GM19351 (cell line): Measurements from ENCODE around the gene FAM78A.
A peak's percentile ranks its signal among the peaks of the same experiment; 100 is the strongest.
"Not testable (repeated sequence)": the region's sequence is repeated elsewhere in the genome, so short reads cannot be mapped to it uniquely, and the experiment has no call there.

ENCODE experiments used
- ATAC-seq: cut with Tn5 transposase; IDR thresholded peaks from one replicate; pipeline ENCODE4 v1.9.1; 2021; ENCODE audit warnings: mild to moderate bottlenecking, moderate library complexity; ENCODE audit not compliant: unreplicated experiment

Gene FAM78A

DNA sequence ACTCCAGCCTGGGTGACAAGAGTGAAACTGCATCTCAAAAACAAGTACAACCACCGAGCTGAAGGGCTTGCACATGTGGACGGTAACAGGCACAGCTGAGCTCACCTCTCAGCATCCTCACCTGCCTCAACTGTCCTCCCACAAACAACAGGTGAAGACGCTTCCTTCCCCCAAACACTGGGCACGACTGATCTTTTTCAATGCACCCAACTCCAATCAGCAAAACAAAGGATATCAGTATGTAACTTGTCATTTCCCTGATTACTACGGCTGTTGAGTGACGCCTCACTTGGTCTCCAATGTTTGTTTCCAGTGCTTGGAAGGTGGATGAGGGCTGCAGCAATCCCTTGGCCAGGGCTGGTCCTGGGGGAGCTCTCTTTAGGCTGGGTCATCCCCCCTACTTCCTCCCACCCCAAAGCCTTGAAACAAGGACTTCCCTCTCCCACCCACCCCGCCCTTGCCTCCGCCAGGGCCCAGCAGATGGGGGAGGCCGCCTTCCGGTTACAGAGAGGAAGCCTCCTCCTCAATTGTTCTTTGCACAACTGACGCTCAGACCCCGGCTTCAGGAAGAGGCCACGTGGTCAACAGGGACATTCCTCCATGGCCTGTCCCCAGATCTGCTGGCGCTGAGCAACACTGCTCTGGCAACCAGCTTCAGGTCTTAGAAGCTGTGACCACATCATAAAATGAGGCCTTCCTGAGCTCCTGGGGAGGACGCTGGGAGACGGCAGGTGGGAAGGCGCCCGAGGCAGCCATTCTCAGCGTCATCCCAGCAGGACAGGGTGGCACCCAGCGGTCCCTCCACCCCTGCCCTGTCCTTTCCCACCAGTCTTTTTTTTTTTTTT, 5.9 kb downstream of the FAM78A start:
- no peak for ATAC-seq

- ATAC-seq: no peak
Observed at GRCh38 chr9:131266266-131267229, 9.8 kb downstream of the FAM78A start.

GRCh38 chr9:131264231-131264630, 12.1 kb downstream of the FAM78A start:
- no peak for ATAC-seq

DNA sequence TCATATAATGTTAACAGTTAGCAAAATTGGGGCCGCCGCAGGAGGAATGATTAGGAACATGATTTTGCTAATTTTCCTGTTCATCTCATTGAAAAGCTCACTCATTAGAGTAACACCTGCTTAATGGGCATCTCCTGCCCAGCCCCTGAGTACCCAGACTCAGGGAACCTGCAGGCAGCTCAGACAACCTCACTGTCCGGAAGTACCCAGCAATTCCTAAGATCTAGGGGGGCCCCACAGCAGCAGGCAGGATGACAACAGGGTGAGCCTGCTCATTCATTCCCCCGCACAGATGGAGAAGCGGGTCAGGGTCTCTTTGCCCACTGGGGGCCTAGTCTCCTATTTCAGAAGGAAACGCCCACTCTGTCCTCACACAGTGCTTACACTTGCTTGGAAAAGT, 12.6 kb downstream of the FAM78A start:
- ATAC-seq: no peak

DNA sequence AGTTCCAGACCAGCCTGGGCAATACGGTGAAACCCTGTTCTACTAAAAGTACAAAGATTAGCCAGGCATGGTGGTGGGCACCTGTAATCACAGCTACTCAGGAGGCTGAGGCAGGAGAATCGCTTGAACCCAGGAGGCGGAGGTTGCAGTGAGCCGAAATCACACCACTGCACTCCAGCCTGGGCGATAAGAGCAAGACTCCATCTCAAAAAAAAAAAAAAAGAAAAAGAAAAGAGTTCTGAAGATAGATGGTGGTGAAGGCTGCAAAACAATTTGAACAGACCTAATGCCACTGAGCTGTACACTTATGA, 13.3 kb downstream of the FAM78A start:
- not testable (repeated sequence) for ATAC-seq

GRCh38 chr9:131262327-131263032, 13.8 kb downstream of the FAM78A start:
- ATAC-seq: no peak

- no peak for ATAC-seq
Observed at GRCh38 chr9:131260751-131261452, 15.4 kb downstream of the FAM78A start.

GRCh38 chr9:131259916-131260597, 16.3 kb downstream of the FAM78A start:
- ATAC-seq: no peak

- no peak for ATAC-seq
Observed at GRCh38 chr9:131259432-131259898, 16.8 kb downstream of the FAM78A start.

DNA sequence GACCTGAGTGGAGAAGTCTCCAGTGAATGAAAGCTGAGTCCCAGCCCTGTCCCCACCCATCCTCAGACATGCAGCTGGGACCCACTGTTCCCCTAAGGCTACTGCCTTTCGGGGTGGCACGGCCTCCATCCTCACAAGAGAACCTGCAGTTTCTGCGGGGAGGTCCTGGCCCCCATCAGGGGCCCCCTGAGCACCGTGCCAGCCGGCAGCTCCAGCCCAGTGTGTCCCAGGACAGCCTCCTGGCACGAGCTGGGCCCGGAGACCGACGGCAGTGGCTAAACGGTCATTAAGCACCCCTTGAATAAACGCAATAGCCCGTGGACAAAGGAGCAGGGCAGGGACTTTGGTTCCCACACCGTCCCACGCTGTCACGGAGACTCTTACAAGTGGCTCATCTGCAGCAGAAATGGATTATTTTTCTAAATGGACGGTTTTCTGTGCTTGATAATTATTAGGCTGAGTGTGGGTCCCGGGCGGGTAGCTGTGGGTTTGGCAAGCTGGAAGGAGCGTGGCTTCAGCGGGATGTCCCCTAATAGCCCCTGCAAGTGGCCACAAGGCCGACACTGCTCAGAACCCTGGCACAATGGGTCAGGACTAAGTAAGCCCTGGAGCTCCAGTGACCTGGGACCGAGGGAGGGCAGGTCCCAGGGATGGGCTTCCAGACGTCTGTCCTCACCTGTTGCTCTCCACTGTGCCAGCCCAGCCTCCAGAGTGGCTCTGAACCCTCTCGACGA, 17.4 kb downstream of the FAM78A start:
- no peak for ATAC-seq

DNA sequence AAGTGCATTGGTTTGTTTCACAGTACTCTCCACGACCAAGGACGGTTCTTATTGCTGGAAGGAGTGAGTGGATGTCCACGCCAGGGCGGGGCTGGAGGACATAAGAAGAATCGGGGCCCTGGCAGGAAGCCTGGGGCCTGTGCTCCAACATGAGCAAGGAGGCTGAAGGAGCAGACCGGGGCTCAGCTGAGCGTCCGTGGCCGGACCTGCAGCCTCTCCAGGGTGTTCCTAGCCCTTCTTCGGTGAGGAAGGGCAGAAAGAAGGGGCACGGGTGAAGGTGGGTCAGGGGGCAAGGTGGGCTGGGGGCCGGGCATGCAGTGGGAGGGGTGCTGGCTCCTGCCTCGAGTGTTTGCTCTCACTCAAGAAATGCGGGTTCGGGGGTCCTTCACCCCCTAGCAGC, 18.1 kb downstream of the FAM78A start:
- no peak for ATAC-seq

- no peak for ATAC-seq
Observed at GRCh38 chr9:131257266-131258025, 18.9 kb downstream of the FAM78A start.

DNA sequence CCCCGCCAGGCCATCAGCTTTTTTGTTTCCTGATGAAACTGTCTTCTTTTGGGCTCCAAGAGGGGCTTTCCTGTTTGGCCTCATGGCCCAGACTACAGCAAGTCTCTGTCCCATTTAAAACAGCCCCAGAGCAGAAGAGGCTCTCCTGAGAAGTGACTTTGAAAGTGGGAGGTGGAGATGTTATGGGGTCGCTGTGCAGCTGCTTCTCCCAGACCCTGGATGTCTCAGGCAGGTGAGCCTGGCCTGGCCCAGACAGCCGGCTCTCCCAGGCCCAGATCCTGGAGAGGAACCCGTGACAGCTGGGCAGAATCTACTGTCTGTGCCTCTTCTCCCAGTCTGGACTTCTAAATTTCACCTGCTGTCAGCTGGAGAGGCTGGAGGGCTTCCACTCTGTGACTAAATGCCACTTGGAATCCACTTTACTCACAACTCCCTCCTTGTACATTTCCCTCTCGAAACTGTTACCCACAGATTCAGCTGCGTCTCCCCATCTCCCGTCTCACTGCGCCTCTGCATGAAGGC, 20.6 kb downstream of the FAM78A start:
- no peak for ATAC-seq

GRCh38 chr9:131254626-131255025, 21.7 kb downstream of the FAM78A start:
- ATAC-seq: no peak

DNA sequence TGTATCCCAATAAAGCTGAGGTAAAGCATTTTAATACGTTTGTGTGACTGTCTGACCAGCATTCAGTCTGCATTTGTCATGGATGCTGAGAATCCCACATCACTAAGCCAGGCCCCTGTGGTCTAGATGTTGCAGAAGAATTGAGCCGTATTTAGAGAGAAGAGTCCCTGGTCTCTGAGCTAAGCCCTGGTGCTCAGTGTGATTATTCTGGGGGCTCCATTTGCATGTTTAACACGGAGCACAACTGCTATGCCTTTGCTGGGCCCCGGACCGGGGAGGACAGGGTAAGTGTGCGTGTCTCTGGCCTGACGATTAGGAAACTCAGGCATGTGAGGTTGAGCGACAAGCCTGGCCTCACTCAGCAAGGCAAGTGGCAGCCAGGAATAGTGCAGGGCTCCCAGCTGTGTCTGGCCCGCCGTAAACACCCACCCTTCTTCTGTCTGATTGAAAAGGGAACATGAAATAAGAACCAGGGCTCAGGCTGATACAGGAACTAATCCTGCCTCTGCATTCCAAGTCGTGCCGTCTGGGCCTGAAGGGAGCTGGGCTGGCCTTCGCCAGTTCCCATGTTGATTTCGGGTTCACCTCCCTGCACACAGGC, 22.3 kb downstream of the FAM78A start:
- ATAC-seq: no peak

DNA sequence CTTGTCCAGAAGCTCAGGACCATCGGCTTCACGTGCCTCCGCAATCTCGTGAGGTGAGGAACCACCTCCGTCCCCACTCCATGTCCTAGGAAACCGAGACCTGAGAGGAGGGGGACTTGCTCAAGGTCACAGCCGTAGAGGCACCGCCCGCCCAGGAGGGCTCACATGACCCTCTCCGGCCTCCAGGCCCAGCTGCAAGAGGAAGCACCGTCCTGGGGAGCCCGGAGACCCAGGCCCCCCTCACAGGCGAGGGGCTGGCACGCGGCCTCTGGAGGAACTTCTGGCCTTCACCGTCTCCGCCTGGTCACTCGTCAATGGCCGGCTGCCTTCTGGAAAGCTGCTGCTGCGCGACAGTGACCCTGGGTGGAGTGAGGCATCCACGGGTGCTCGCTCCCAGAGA, 24.2 kb downstream of the FAM78A start:
- ATAC-seq: peak; percentile 2

DNA sequence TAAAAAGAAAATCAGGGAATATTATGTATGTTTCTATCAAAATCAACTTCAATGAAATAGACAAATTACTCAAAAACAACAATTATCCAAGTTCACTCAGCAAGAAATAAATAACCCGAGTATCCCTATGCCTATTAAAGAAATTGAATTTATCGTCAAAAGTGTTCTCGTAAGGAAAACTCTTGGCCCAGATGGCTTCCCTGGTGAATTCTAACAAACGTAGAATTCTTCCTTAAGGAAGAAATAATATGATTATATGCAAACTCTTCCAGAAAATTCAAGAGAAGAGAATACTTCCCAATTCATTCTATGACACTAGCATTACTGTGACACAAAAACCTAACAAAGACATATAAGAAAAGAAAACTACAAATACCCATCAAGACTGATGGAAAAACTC, 29.7 kb downstream of the FAM78A start:
- no peak for ATAC-seq

GRCh38 chr9:131244331-131244730, 32.0 kb downstream of the FAM78A start:
- not testable (repeated sequence) for ATAC-seq
